HG03469 (cell line): ENCODE data around the gene ECI1.
"Not testable (repeated sequence)": the region's sequence is repeated elsewhere in the genome, so short reads cannot be mapped to it uniquely, and the experiment has no call there.

Experiments used
- ATAC-seq: cut with Tn5 transposase; IDR thresholded peaks from one replicate; pipeline ENCODE4 v1.9.1; 2021; ENCODE audit warnings: mild to moderate bottlenecking, moderate library complexity, moderate number of reproducible peaks; ENCODE audit not compliant: unreplicated experiment

ECI1 gene

DNA sequence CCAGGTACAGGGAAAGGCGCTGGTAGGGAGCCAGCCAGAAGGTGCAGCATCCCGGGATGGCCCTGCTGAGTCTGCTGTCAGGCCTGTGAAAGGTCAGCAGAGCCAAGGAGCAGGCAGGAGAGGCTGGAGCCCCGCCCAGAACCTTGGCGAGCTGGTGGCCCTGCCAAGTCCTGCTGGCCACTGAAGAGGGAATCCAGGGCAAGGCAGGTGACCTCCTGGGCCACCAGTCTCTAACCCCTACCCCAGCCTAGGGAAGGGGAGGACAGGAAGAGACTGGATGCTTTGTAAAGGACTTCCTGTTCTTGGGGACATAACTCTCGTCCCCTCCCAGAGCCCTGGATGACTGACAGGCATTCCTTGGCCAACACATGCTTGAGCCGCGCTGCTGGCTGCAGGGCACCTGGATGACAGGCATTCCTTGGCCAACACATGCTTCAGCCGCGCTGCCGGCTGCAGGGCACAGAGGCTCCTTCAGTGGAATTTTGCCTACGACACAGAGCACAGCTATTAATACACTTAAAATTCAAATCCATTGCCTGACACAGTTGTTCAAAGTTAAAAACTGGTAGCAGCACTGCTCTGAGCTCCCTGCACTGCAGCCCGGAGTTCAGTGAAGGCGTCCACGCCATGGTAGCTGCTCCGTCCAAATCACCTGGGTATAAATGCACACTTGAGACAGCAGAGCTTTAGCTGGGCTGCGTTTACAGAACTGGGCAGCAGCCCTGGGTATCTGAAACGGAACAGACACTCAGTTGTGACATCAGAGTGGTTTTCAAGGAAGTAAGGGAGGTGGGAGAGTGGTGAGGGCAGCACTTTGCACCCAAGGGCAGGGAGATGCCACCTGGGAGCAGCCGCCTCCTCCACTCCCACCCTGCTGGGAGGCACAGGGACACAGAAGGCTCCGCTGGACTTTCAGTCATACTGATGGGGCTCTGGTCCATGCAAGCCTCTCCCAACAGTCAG is 38.7 kb downstream of the ECI1 start:
- no peak for ATAC-seq

DNA sequence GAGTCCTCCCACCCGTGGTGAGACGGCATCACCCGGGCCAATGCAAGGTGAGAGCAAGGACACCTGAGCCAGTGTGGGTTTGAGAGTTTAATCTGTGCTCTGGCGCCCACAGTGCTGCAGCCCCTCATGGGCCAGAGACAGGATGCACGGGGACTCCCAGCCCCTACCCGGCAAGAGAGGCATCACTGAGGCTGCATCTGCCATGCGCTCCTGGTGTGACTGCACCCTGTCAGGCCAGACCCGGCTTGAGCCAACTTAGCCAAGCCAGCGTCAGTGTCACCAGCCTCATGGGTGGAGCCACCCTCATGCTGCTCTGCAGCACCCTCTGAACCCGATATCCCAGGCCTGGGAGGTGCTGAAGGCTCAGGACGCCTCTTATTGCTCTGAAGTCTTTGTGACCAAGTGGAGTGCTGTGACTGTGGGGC is 39.5 kb downstream of the ECI1 start:
- ATAC-seq, result no peak

DNA sequence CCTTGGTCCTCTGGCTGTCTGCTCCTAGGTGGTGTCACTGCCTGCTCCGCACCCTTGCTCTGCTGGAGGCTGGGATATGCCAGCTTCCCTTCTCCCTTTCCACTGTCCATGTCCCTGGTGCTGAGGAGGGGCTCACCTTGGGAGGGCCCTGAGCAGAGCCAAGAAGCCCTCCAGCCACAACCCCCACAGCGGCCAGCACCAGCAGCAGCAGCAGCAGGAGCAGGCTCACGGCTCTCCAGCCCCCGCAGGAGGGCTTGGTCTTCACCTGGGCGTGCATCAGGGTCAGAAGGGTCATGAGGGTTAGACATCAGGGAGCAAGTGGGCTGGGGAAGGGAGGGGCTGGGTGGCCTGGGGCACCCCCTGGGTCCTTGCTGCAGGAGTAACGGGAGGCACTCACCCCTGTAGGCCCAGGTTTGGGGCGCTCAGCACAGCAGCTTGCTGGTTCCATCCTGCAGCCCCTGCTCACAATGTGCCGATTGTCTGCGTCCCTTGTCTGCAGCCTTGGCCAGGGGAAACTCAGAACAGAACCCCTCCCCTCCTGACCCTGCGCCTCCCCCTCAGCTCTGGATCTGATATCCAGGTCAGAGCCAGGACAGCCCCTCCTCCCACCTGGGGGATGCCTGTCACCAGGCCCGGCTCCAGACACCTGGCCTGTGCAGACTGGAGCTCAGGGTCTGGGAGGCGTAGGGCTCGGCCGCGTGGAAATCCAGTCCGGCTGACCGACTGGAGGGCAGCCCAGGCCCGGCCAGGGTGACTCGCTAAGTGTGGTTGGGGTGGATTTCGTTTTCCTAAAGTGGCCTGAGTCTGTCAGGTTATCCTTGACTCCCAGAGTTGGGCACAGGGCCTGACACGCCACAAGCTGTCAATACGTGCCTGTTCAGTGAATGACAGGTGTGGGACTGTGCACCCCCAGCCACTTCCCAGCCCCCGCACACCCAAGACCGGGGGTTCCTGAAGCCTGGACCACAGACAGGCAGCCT is 40.7 kb downstream of the ECI1 start, which contains the start of gene BRICD5:
TSS of gene BRICD5 (minus strand) at position 478 of the 980 bp plus-strand sequence. CDS start at position 448, 30 bp downstream.
- no peak for ATAC-seq

DNA sequence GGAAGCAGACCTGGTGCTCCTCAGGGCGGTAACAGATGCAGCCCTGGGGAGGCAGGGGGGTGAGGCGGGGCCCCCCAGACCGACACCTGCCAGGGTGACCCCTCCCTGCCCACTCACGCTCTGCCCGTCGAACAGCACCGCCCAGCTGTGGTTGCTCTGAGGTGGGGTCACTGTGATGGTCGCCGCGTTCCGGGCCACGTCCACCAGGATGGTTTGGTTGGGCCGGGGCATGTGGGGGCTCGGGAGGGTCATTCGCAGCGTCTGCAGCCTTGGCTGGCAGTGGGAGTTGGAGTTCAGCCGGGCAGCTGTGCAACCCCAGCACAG is 41.4 kb downstream of the ECI1 start:
- ATAC-seq, result no peak

DNA sequence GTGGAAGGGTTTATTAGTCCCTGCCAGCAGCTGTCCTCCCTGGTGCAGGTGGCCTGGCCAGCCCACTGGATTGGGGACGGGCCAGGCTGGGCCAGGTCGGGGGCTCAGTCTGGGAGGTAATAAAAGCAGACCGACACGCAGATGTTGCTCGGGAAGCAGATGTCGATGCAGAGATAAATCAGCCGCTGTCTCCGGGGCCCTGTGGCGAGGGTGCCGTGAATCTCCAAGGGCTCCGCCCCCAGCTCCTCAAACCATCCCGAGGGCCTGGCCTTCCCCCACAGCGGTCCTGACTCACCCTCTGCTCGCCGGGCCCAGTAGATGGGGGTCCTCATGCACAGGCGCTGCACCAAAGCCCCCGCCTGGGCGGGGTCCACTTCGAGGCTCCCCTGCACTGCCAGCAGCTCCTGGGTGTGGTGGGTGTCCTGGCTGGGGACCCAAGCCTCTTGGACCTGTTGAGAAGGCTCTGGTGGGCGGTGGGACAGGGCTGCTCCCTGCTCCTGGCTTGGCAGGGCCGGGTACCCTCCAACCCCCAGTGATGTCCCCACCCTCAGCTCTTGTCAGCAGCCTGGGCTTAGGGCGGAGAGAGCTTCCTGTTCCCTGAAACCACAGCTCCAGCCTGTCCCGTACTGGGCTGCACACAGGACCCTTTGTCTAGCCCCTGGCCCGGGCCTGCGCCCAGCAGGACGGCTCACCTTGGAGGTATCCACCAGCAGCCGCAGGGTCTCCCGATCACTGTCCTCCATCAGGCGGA is 42.0 kb downstream of the ECI1 start:
- ATAC-seq, result no peak

DNA sequence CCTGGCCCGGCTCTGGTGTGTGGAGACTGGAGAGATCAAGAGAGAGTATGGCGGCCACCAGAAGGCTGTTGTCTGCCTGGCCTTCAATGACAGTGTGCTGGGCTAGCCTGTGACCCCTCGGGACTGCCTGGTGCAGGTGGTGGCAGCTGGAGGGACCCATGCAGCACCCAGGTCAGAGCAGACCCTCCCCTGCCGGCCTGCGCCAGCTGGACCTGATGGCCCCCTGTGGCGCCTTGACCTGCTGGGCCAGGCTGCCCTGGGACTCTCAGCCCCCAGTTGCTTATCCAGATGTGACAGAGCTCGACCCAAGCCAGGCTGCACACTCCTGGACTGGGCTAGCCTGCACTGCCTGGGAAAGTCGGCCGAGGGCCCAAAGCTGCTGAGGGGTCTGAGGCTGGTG is 42.6 kb downstream of the ECI1 start:
- no peak for ATAC-seq

DNA sequence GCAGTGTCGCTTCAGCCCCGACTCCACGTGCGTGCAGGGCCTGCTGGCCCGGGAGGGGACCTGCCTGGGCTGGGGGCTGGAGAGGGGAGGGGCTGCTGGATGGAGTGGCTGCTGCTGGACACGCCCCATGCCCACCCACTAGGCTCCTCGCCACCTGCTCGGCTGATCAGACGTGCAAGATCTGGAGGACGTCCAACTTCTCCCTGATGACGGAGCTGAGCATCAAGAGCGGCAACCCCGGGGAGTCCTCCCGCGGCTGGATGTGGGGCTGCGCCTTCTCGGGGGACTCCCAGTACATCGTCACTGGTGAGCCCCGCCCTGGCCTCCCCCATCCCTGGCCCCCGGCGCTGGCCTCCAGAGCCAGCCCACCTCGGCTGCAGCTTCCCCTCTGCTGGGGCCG is 43.1 kb downstream of the ECI1 start:
- no peak for ATAC-seq

DNA sequence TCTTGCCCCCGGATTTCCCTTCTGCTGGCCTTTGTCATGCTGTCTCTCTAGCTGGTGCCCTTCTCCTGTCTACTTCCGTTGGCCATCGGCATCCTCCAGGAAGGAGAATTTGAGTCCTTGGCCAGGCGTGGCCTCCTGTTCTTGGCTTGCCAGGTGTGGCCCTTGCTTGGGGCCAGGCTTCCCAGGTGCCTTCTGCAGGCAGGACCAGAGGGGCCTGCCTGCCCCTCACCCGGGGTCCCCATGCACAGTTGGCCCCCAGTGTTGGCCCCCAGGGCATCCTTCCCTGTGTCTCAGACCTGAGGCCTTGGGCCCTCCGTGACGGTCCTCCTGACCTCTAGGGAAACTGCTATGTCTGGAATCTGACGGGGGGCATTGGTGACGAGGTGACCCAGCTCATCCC is 43.5 kb downstream of the ECI1 start:
- no peak for ATAC-seq

DNA sequence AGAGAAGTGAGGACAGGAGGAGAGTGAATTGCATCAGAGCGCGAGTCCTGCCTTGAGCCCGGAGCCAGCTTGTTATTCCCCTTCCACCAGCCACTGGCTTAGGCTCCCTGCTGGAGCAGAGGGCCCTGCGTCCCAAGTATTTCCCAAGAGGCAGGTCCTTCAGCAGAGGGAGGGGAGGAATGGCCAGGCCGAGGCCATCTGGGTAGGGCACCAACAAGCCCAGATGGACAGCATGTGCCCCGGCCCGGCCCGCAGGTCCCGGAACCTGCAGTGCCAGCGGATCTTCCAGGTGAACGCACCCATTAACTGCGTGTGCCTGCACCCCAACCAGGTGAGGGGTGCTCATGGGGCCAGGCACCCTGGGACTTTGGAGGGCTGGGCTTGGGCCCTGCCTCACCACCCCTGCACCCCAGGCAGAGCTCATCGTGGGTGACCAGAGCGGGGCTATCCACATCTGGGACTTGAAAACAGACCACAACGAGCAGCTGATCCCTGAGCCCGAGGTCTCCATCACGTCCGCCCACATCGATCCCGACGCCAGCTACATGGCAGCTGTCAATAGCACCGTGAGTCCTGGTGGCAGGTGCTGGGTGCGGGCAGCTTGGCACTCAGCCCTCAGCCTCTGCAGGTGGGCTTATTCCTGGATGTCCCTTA is 44.5 kb downstream of the ECI1 start:
- no peak for ATAC-seq

DNA sequence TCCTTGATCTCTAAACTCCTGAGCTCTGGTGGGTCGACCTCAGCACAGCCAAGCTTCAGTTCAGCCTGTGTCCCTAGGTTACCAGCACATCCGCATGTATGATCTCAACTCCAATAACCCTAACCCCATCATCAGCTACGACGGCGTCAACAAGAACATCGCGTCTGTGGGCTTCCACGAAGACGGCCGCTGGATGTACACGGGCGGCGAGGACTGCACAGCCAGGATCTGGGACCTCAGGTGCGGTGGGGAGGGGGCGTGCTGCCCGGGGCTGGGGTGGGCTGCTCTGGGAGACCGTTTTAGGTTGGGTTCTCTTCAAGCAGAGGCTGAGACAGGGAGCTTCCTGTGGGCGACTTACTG is 45.0 kb downstream of the ECI1 start:
- ATAC-seq, result no peak

DNA sequence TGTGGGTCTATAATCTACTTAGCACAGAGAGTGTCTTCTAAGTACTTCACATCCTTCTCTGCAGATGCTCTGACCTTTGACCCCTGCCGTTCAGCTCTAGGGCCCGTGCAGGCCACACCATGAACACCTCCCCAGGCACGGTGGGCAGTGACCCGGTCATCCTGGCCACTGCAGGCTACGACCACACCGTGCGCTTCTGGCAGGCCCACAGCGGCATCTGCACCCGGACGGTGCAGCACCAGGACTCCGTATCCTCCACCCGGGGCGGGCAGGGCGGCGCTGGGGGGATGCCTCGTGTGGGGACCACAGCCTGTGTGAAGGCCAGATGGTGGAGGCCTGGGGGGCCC is 45.4 kb downstream of the ECI1 start:
- peak; percentile 3 for ATAC-seq

DNA sequence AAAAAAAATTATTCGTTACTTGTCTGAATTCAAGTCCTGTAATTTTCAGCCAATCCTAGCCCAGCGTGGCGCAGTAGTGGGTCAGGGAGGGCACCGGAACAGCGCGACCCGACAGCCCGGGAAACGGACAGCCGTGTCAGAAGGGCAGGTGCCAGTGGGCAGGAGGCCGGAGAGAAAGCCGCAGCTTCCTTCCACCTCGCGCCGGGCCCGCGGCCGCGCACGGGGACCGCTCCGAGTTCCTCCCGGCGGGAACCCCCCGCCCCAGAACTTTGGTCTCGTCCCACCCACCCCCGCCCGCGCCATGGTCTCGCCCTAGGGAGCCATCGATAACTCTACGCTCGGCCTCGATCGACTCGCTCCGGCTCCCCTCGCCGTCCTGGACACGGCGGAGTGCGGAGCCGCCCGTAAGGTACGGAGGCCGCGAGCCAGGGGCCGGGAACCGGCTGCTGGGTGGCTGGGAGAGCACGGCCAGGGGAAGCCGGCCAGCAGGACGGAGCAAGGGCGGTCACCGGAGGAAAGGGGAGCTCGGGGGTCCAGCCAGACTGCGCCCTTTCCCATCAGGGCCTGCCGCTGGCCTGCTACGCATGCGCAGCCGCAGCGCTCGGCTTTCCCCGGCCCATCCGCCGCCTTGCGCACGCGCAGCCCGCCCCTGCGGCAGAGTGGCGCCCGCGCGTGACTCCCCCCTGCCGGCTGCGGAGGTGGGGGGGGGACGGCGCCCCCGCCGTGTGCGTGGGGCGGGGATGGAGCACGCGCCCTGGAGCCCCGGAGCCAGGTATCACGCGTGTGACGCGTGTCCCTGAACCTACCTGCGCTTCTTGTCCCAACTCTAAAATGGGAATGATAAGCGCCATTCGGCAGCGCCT is 46.1 kb downstream of the ECI1 start, which contains the start of gene MLST8:
TSS of gene MLST8 (plus strand) at position 351 of the 863 bp plus-strand sequence. CDS start 632 bp downstream, outside the sequence.
- ATAC-seq, result peak; percentile 48

DNA sequence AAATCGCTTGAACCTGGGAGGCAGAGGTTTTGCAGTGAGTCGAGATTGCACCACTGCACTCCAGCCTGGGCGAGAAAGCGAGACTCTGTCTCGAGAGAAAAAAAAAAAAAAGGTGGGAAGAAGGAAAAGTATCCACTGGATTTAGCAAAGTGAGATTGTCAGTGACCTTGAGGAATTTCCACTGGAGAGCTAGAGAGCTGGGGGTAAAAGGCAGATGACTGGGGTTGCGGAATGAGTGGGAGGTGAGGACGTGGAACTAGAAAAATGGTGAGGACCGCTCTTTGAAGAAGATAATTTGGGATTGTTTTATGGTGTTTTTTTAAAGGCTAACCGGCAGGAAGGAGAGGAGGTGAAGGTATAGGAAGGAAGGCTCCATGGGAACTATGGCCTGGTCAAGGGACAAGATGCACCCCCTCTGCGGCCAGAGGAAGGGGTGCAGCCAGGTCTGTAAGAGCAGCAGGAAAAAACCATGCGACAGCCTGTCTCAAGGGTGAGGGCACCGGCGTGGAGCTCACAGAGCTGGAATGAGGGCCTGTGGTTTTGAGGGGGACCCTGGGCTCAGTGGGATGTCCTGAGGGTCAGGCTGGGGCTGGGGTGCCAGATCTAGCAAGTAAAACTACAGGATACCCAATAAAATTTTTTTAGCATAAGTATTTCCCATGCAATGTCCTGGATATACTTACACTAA is 46.8 kb downstream of the ECI1 start:
- ATAC-seq, result no peak

DNA sequence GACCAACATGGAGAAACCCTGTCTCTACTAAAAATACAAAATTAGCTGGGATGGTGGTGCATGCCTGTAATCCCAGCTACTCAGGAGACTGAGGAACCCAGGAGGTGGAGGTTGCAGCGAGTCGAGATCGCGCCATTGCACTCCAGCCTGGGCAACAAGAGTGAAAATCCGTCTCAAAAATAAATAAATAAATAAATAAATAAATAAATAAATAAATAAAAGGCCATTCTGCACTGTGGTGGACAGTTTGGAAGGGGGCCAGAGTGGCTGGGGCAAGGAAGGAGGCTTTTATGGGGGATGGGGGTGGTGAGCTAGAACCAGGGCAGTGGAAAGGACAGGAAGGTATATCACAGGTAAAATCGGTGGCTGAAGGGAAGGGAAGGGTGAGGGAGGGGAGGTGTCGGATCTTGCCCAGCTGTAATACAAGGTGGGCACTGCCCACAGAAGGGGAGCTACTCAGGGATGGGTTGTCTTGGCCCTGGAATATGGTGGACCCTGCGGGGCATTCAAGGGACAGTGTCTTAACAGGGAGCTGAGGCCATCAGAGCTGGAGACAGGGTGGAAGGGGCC is 48.2 kb downstream of the ECI1 start:
- not testable (repeated sequence) for ATAC-seq

DNA sequence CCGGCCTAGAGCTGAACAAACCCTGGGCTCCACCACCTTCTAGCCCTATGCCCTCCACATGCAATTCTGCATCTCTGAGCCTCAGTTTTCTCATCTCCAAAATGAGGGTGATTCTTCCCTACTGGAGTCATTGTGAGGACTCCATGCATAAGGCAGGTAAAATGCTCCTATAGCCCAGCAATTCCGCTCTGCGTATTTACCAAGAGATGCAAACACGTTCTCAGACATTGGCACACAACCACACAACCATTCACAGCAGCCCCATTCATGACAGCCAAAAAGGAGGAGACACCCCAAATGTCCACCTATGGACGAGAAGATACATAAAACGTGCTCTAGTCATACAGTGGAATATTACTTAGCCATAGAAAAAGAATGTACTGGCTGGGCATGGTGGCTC is 51.1 kb downstream of the ECI1 start:
- no peak for ATAC-seq

DNA sequence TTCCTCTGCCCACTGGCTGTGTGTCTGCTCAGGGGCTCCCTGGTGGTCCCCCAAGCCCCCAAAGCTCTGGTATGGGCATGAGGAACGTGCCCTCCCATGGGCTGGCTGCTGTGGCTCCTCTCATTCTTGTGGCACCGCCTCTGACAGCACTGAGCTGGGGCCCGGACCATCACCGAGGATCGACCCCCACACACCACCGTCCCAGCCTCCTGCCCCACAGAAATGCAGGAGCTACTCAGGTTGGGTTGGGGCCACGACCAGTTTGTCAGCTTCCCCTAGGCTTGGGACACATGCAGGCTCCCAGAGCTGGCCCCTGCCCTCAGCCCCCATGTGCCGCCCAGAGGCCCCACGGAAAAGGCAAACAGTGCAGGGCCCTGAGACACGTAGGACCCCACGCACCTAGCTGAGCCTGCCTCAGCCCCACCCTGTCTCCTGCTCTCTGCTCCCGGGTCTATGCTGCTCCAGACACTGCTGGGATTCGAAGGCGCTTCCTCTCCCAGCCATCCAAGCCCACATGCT is 51.7 kb downstream of the ECI1 start:
- ATAC-seq, result no peak

DNA sequence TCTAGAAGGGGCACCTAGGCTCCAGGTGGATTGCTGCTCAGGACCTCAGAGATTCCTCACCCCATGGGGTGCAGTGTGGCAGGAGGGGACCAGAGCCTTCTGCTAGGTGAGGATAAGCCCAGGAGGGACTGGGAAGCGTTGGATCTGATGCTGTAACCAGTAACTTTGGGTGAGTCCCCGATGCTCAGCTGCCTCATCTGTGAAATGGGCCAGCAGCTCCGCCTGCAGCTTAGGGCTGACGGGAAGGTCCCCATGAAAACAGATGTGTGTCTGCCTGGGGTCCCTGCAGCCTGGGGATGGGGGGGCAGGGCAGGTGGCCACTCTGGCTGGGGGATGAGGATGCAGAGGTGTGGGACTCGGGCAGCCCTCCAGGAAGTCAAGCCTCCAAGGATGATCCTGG is 52.3 kb downstream of the ECI1 start:
- ATAC-seq, result no peak

DNA sequence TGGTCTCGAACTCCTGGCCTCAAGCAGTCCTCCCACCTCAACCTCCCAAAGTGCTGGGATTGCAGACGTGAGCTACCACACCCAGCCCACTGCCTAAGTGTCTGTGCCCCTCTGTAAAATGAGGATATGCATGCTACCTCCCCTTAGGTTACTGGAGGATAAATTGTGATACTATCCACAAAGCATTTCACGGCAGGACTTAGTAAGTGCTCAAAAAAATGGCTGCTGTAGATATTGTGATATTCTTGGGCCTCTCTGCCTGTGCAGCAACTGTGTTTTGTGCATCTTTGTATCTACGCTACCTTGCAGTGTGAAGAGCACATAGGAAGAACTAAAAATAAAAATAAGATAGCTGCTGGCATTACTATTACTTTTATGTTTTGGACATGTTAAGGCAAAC is 53.1 kb downstream of the ECI1 start:
- no peak for ATAC-seq
